Heart left ventricle (tissue), 16 donors: ENCODE results near the gene GRIA3. TPM values are rescaled to one million over a fixed set of nuclear protein-coding genes. Genes with fewer than 3 reads are reported as not detected.
"Not testable (repeated sequence)": the region's sequence is repeated elsewhere in the genome, so short reads cannot be mapped to it uniquely, and the experiment has no call there.

Source experiments
- ATAC-seq, 4 donors: fragments of 200-7000 bp; cut with Tn5 transposase; one replicate each; pipeline ENCODE4 v1.9.1; 2020 to 2022; ENCODE audit warnings: moderate library complexity in 4 of 4, mild to moderate bottlenecking in 3 of 4, moderate number of reproducible peaks in 1 of 4
- DNase-seq, 5 donors: peaks; one replicate each; pipeline ENCODE4 v3.0.0-alpha.2; 2020
- H3K27ac ChIP-seq, 12 donors: fragments of 200-600 bp; sonication (generic) in 4 of 12; one replicate each; pipeline versions ENCODE4 v1.5.0 to v1.8.0; 2016 to 2022; ENCODE audit warnings: mild to moderate bottlenecking in 2 of 12
- H3K27me3 ChIP-seq, 9 donors: fragments of 200-600 bp; sonication (generic) in 2 of 9; one replicate each; pipeline versions ENCODE4 v1.5.1 to v1.8.0; 2016 to 2022; ENCODE audit warnings: mild to moderate bottlenecking in 3 of 9
- H3K36me3 ChIP-seq, 9 donors: fragments of 200-600 bp; sonication (generic) in 2 of 9; one replicate each; pipeline versions ENCODE4 v1.5.0 to v1.8.0; 2018 to 2022; ENCODE audit warnings: mild to moderate bottlenecking in 2 of 9
- H3K4me1 ChIP-seq, 12 donors: fragments of 200-600 bp; sonication (generic) in 4 of 12; one replicate each; pipeline versions ENCODE4 v1.5.0 to v1.8.0; 2016 to 2022; ENCODE audit warnings: mild to moderate bottlenecking in 3 of 12
- H3K4me3 ChIP-seq, 12 donors: fragments of 200-600 bp; sonication (generic) in 4 of 12; one replicate each; pipeline versions ENCODE4 v1.5.0 to v1.8.0; 2017 to 2022; ENCODE audit warnings: mild to moderate bottlenecking in 9 of 12, moderate library complexity in 4 of 12
- H3K9me3 ChIP-seq, 12 donors: fragments of 200-600 bp; sonication (generic) in 4 of 12; one replicate each; pipeline versions ENCODE4 v1.5.0 to v1.8.0; 2016 to 2022; ENCODE audit warnings: mild to moderate bottlenecking in 1 of 12
- CTCF ChIP-seq, 12 donors: fragments of 200-600 bp; sonication (generic) in 4 of 12; IDR thresholded peaks; one replicate each; pipeline versions ENCODE4 v1.5.0 to v1.8.0; 2018 to 2022; ENCODE audit warnings: antibody characterized with exemption in 12 of 12, mild to moderate bottlenecking in 5 of 12
- POLR2A ChIP-seq, 2 donors: fragments of 450-650 bp; IDR thresholded peaks; one replicate each; pipeline ENCODE4 v1.6.1; 2017; ENCODE audit warnings: antibody characterized with exemption in 2 of 2, mild to moderate bottlenecking in 2 of 2, moderate library complexity in 2 of 2
- WGBS, 4 donors: extraction: QIAGEN DNeasy Blood & Tissue Kit in 2 of 4; methylation state at CpG; one replicate each; pipeline versions ENCODE4 v1.1.5 to v1.1.7; 2013 to 2018; 5-methylcytosine and 5-hydroxymethylcytosine counted together
- intact Hi-C, 10 donors: fragments of 100-400 bp; cut with DNase I; formaldehyde crosslinking; loops; one replicate each; pipeline versions ENCODE4 v1.11.1 to v1.14.2; 2022
- polyA plus RNA-seq, 2 donors: library from polyadenylated mRNA; stranded (reverse); fragments of 200-250 nt; gene quantifications; one replicate each; pipeline ENCODE4 v1.2.3, GENCODE V29; 2013
- total RNA-seq, 9 donors: library from RNA; depleted of rRNA in 2 of 9; stranded (reverse); fragments of >200 nt in 2 of 9; fragmentation: NEBNext Ultra II Directional in 3 of 9; extraction: Animal tissue kit (Norgen Biotek cat#: 25700) in 3 of 9; gene quantifications; one replicate each; pipeline versions ENCODE4 v1.1.0 to v1.2.4, GENCODE V29; 2016 to 2023
- donor health status: ischemic (EF 13 %, LVEDD 7.1; RV severe dilation, severe dysfunction).
- donor health status: healthy with polysubstance abuse.
- donor health status: DM: no; HTN: yes; CAD: no.
- donor health status: DM: no; HTN: no; CAD: no.
- donor health status: ischemic (EF 25% LVEDD 6.9; RV normal size, moderate dysfunction).
- donor health status: ischemic (EF 25% LVEDD 5.7; RV mildly dilated, moderate dysfunction).
- donor health status: healthy.
- donor health status: DM: yes; HTN: yes; CAD: no.
- donor health status: ischemic (EF 35%, LVEDD 5.7; RV mildly dilated, moderate dysfunction).
- donor health status: nonischemic (EF 11% LVEDD 7.7; RV severe dilation, severe dysfunction).
- donor health status: DM: yes; HTN: yes; CAD: no.
- donor health status: PGD.
- donor health status: ischemic (EF 29% LVEDD 5.4; RV normal size, mild dysfunction).
- donor health status: nonischemic (EF 23%, LVEDD 6.1; RV moderate dilation, normal function).

GRIA3 gene
- total and polyA plus RNA-seq, 11 donors, result 0.07 to 12.9 (median 1.00) TPM

GRCh38 chrX:123525123-123525725 lies 341.1 kb downstream of the GRIA3 start:
- peaks cover 0 to 10% (median 0%) of the 10 kb centered on the region in 12 donors for H3K9me3 ChIP-seq

GRCh38 chrX:123530726-123531125 lies 346.6 kb downstream of the GRIA3 start:
- intact Hi-C loops, result not testable (repeated sequence)

More at GRCh38 chrX:123525123-123525725, 341.1 kb downstream of the GRIA3 start:
- TF ChIP-seq CTCF (IDR thresholded peaks at IDR 0.05) (no peak), POLR2A (IDR thresholded peaks at IDR 0.05) (no peak)
- WGBS, 4 donors, result 65 to 87% (median 70%) methylated on average over 2 of the region's 2 CpGs
- no peaks in the 10 kb centered on the region for H3K27me3 ChIP-seq
- H3K27ac ChIP-seq, result no peak overlapping the region
- H3K4me3 ChIP-seq, result no peak overlapping the region
- intact Hi-C loops, result no loop called here
- ATAC-seq (no peak), DNase-seq (no peak)
- H3K36me3 ChIP-seq, result no peaks in the 10 kb centered on the region
- no peaks in the 10 kb centered on the region for H3K4me1 ChIP-seq

More at GRCh38 chrX:123530726-123531125, 346.6 kb downstream of the GRIA3 start:
- ATAC-seq, H3K27ac ChIP-seq, H3K4me3 ChIP-seq, H3K27me3 ChIP-seq, DNase-seq, H3K4me1 ChIP-seq, H3K36me3 ChIP-seq: not testable (repeated sequence)
- WGBS, 4 donors, result 41 to 100% (median 83%) methylated on average over 1 of the region's 1 CpG
- peaks cover 0 to 16% (median 0%) of the 10 kb centered on the region in 12 donors for H3K9me3 ChIP-seq
